ENCODE measurements around the gene CSPG4. TPM values are rescaled to one million over a fixed set of nuclear protein-coding genes. Genes with fewer than 3 reads are reported as not detected.

The CSPG4 gene
- total and polyA plus RNA-seq, 10 of the 15 experiments (the other 5 are each of a cell fraction or from before 2014, with no cell fraction given), result 0.02 to 2.2 (median 0.76) TPM

- TF ChIP-seq SIX5 (IDR thresholded peaks at IDR 0.05; ENCODE audit: low read depth, low read length, severe bottlenecking), result no peak
- TF ChIP-seq SPI1 (IDR thresholded peaks at IDR 0.05; ENCODE audit: borderline replicate concordance, insufficient read depth, low read depth, low read length), result no peak
- no peak for TF ChIP-seq JUND (IDR thresholded peaks at IDR 0.05; ENCODE audit: low read depth, low read length)
- no peak for TF ChIP-seq HDAC6 (IDR thresholded peaks at IDR 0.05; ENCODE audit: unreplicated experiment)
- no peak for TF ChIP-seq CEBPB (IDR thresholded peaks at IDR 0.05; ENCODE audit: borderline replicate concordance in 1 of 2, low read depth in 2 of 2, low read length in 2 of 2)
- no peak for TF ChIP-seq ZBED1 (IDR thresholded peaks at IDR 0.05; ENCODE audit: borderline replicate concordance)
- TF ChIP-seq GATAD2B (conservative IDR thresholded peaks at IDR 0.05; ENCODE audit: low read depth), result no peak
- TF ChIP-seq YBX1 (IDR thresholded peaks at IDR 0.05), result no peak
- ChIA-PET CTCF (no interaction called here), POLR2A (no interaction called here), SMC1A (ENCODE audit: uncharacterized antibody, unreplicated experiment) (interaction anchor here (1.1 kb wide), 1 partner anchor 15 kb away, joined by 3 read pairs; no protein-coding TSS in a partner anchor), RAD21 (ENCODE audit: unreplicated experiment) (interaction anchor here (1.5 to 1.8 kb wide), 2 partner anchors 52 to 304 kb away, joined by 3 to 4 read pairs; a partner anchor contains a TSS)
- Histone ChIP-seq H3K27me3 (replicated peaks in 1 of 2; ENCODE audit: control insufficient read depth in 2 of 2, insufficient read depth in 2 of 2, low read length in 1 of 2) (peaks cover 0 to 2% of the 10 kb centered on the region in 2 experiments; a peak in 3 of 4 replicates), H3K36me3 (ENCODE audit: control insufficient read depth in 2 of 2, insufficient read depth in 2 of 2, low read length in 1 of 2) (no peaks in the 10 kb centered on the region), H3K4me3 (no peak overlapping the region), H4K20me1 (ENCODE audit: control insufficient read depth, insufficient read depth) (no peaks in the 10 kb centered on the region), H3K4me2 (ENCODE audit: control insufficient read depth, insufficient read depth) (no peak overlapping the region), H2AFZ (ENCODE audit: control insufficient read depth, low read depth, low read length) (no peak overlapping the region), H3K27ac (ENCODE audit: control insufficient read depth, insufficient read depth) (no peak overlapping the region), H3K9me3 (replicated peaks; ENCODE audit: control insufficient read depth, insufficient read depth, low read length) (no peaks in the 10 kb centered on the region), H3K9ac (ENCODE audit: control insufficient read depth, insufficient read depth, low read length) (no peak overlapping the region), H3K4me1 (ENCODE audit: control insufficient read depth, insufficient read depth, low read length) (no peaks in the 10 kb centered on the region), H3K79me2 (ENCODE audit: control insufficient read depth, insufficient read depth, low read length) (no peaks in the 10 kb centered on the region)
- no peak for ATAC-seq
- in situ Hi-C loops (cut with MboI), result loop anchor here (25.0 kb wide), 1 partner anchor 660 kb away; the partner anchor contains the start of gene PPCDC
- intact Hi-C loops (cut with micrococcal nuclease; ENCODE audit: unreplicated experiment), result no loop called here
- WGBS (ENCODE audit: insufficient coverage, insufficient replicate concordance, low lambda C conversion rate, missing lambda C conversion rate), result 44% methylated on average over 11 of the region's 11 CpGs
- no peak for DNase-seq (ENCODE audit: low read depth, low spot score)
- FAIRE-seq, result no peak
- BruUV-seq (replicated peaks), result no TSS peak
These were observed 40.7 kb downstream of the CSPG4 start for GRCh38 chr15:75671730-75672602.
